HG02973 (cell line): ENCODE data around the gene SATB2.

Source experiments
- ATAC-seq: cut with Tn5 transposase; IDR thresholded peaks from one replicate; pipeline ENCODE4 v1.9.1; 2021; ENCODE audit warnings: moderate library complexity; ENCODE audit not compliant: unreplicated experiment

The SATB2 gene

GRCh38 chr2:199457147-199458008, at the start of gene SATB2:
Gene SATB2 (minus strand): TSS chr2:199457939. CDS start chr2:199456037, 1,902 bp downstream.
- no peak for ATAC-seq

- no peak for ATAC-seq
Measured at GRCh38 chr2:199505755-199506403, 48.1 kb upstream of the SATB2 start.

GRCh38 chr2:199503148-199503547, 45.4 kb upstream of the SATB2 start:
- ATAC-seq: no peak

- ATAC-seq: no peak
Measured at GRCh38 chr2:199499005-199499404, 41.3 kb upstream of the SATB2 start.

- ATAC-seq: no peak
Measured at GRCh38 chr2:199495147-199495546, 37.4 kb upstream of the SATB2 start.

- no peak for ATAC-seq
Measured at GRCh38 chr2:199490049-199490448, 32.3 kb upstream of the SATB2 start.

- ATAC-seq: peak; percentile 66
Measured at GRCh38 chr2:199488772-199489400, 31.1 kb upstream of the SATB2 start.

GRCh38 chr2:199485732-199486335, 28.1 kb upstream of the SATB2 start:
- no peak for ATAC-seq

- no peak for ATAC-seq
Measured at GRCh38 chr2:199484927-199485326, 27.2 kb upstream of the SATB2 start.

- no peak for ATAC-seq
Measured at GRCh38 chr2:199480966-199481365, 23.2 kb upstream of the SATB2 start.

GRCh38 chr2:199477277-199477834, 19.6 kb upstream of the SATB2 start:
- ATAC-seq: no peak

GRCh38 chr2:199471443-199472057, 13.8 kb upstream of the SATB2 start:
- ATAC-seq: peak; percentile 69

- ATAC-seq: no peak
Measured at GRCh38 chr2:199470672-199471442, 13.1 kb upstream of the SATB2 start.

GRCh38 chr2:199470361-199470671, 12.6 kb upstream of the SATB2 start:
- ATAC-seq: no peak

GRCh38 chr2:199469514-199470360, 12.0 kb upstream of the SATB2 start:
- ATAC-seq: no peak

- no peak for ATAC-seq
Measured at GRCh38 chr2:199468561-199469513, 11.1 kb upstream of the SATB2 start.

- no peak for ATAC-seq
Measured at GRCh38 chr2:199467066-199467822, 9.5 kb upstream of the SATB2 start.
